H1 (cell line): ENCODE results near the gene FCER2.

Experiments
- ATF2 ChIP-seq: IDR thresholded peaks from 2 replicates; pipeline ENCODE4 v1.6.1; 2012; ENCODE audit warnings: low read length, inconsistent platforms
- CTCF ChIP-seq, 3 experiments: IDR thresholded peaks; 1 replicate in 2 of 3; 2 replicates in 1 of 3; pipeline versions ENCODE4 v1.5.1 to v1.6.1; 2011; ENCODE audit warnings: low read length in 3 of 3, mild to moderate bottlenecking in 3 of 3, inconsistent platforms in 2 of 3, low read depth in 1 of 3, moderate library complexity in 1 of 3; ENCODE audit not compliant: insufficient read depth in 1 of 3; ENCODE audit errors: control extremely low read depth in 1 of 3
- EP300 ChIP-seq, 2 experiments: IDR thresholded peaks; 1 replicate in 1 of 2; 2 replicates in 1 of 2; pipeline ENCODE4 v1.6.1; 2011 to 2012; ENCODE audit warnings: low read depth in 2 of 2, low read length in 2 of 2, mild to moderate bottlenecking in 2 of 2, borderline replicate concordance in 1 of 2, inconsistent platforms in 1 of 2, moderate library complexity in 1 of 2
- GABPA ChIP-seq: IDR thresholded peaks from 2 replicates; pipeline ENCODE4 v1.6.1; 2011; ENCODE audit warnings: mild to moderate bottlenecking, low read length, moderate library complexity, borderline replicate concordance; ENCODE audit not compliant: insufficient read depth
- SIN3A ChIP-seq, 2 experiments: IDR thresholded peaks in 1 of 2; conservative IDR thresholded peaks in 1 of 2; 2 replicates each; pipeline ENCODE4 v1.6.1; 2011 to 2012; ENCODE audit warnings: low read length in 2 of 2, improper control_type of control experiment in 1 of 2, low read depth in 1 of 2, mild to moderate bottlenecking in 1 of 2
- SIX5 ChIP-seq: IDR thresholded peaks from 2 replicates; pipeline ENCODE4 v1.6.1; 2011; ENCODE audit warnings: mild to moderate bottlenecking, low read depth, low read length
- SUZ12 ChIP-seq: fragments of 200-600 bp; sonication (generic); IDR thresholded peaks from 2 replicates; pipeline ENCODE4 v1.6.1; 2012; ENCODE audit warnings: mild to moderate bottlenecking, inconsistent platforms, low read length, moderate library complexity, mixed read lengths
- TAF7 ChIP-seq: optimal IDR thresholded peaks from 2 replicates; pipeline ENCODE3; 2011; ENCODE audit warnings: low read depth, mild to moderate bottlenecking, inconsistent platforms, low read length, moderate library complexity, borderline replicate concordance
- TBP ChIP-seq: IDR thresholded peaks from 2 replicates; pipeline ENCODE4 v1.6.1; 2011; ENCODE audit warnings: low read depth, low read length, improper control_type of control experiment
- YY1 ChIP-seq: IDR thresholded peaks from 2 replicates; pipeline ENCODE4 v1.6.1; 2011; ENCODE audit warnings: low read depth, mild to moderate bottlenecking, low read length
- ZNF274 ChIP-seq: IDR thresholded peaks from 2 replicates; pipeline ENCODE4 v1.7.0; 2012; ENCODE audit warnings: low read length, borderline replicate concordance; ENCODE audit errors: extremely low read depth
- TF ChIP-seq, protein P1 (sequence below): IDR thresholded peaks from 2 replicates; pipeline ENCODE4 v1.6.1; 2011; ENCODE audit warnings: low read length, improper control_type of control experiment

GRCh38 chr19:7677669-7678311 lies 24.1 kb downstream of the FCER2 start:
- TF ChIP-seq TBP (no peak), SIN3A (conservative IDR thresholded peaks at IDR 0.05 in 1 of 2, IDR thresholded peaks at IDR 0.05 in 1 of 2; ENCODE audit: low read depth in 1 of 2, low read length in 2 of 2) (no peak), SUZ12 (no peak), CTCF (IDR thresholded peaks at IDR 0.05; ENCODE audit: control extremely low read depth in 1 of 3, insufficient read depth in 1 of 3, low read depth in 1 of 3, low read length in 3 of 3) (no peak), ATF2 (no peak), EP300 (IDR thresholded peaks at IDR 0.05; ENCODE audit: borderline replicate concordance in 1 of 2, low read depth in 2 of 2, low read length in 2 of 2) (no peak), ZNF274 (no peak), GABPA (no peak), YY1 (no peak), SIX5 (no peak), TAF7 (no peak)
- TF ChIP-seq, protein P1, sequence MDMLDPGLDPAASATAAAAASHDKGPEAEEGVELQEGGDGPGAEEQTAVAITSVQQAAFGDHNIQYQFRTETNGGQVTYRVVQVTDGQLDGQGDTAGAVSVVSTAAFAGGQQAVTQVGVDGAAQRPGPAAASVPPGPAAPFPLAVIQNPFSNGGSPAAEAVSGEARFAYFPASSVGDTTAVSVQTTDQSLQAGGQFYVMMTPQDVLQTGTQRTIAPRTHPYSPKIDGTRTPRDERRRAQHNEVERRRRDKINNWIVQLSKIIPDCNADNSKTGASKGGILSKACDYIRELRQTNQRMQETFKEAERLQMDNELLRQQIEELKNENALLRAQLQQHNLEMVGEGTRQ = no peak
